ENCODE data around the gene PSD2.
A peak's percentile ranks its signal among the peaks of the same experiment; 100 is the strongest.

Gene PSD2

GRCh38 chr5:139861021-139861888 lies 65.6 kb downstream of the PSD2 start:
- no peak for DNase-seq

- no peak for DNase-seq
Observed at GRCh38 chr5:139861889-139862207, 66.2 kb downstream of the PSD2 start.

- DNase-seq = no peak
Observed at GRCh38 chr5:139862313-139862712, 66.7 kb downstream of the PSD2 start.

GRCh38 chr5:139862803-139863202 lies 67.2 kb downstream of the PSD2 start:
- DNase-seq = no peak

GRCh38 chr5:139863361-139863760 lies 67.8 kb downstream of the PSD2 start:
- DNase-seq = no peak

GRCh38 chr5:139863855-139864558 lies 68.4 kb downstream of the PSD2 start:
- DNase-seq = peak; percentile 13 to 15

GRCh38 chr5:139864716-139865483 lies 69.3 kb downstream of the PSD2 start:
- DNase-seq = no peak

GRCh38 chr5:139867109-139867508 lies 71.5 kb downstream of the PSD2 start:
- no peak for DNase-seq

GRCh38 chr5:139867581-139867980 lies 72.0 kb downstream of the PSD2 start:
- DNase-seq = no peak

- no peak for DNase-seq
Observed at GRCh38 chr5:139869042-139869790, 73.6 kb downstream of the PSD2 start.

- no peak for DNase-seq
Observed at GRCh38 chr5:139870677-139871076, 75.1 kb downstream of the PSD2 start.

- DNase-seq = no peak
Observed at GRCh38 chr5:139871614-139872013, 76.0 kb downstream of the PSD2 start.

GRCh38 chr5:139872052-139872766 lies 76.6 kb downstream of the PSD2 start:
- no peak for DNase-seq

GRCh38 chr5:139872851-139873794 lies 77.5 kb downstream of the PSD2 start:
- no peak for DNase-seq

- DNase-seq = no peak
Observed at GRCh38 chr5:139875957-139876356, 80.3 kb downstream of the PSD2 start.

- DNase-seq = no peak
Observed at GRCh38 chr5:139877129-139877597, 81.6 kb downstream of the PSD2 start.

GRCh38 chr5:139878093-139878492 lies 82.5 kb downstream of the PSD2 start:
- DNase-seq = no peak

GRCh38 chr5:139880416-139881142 lies 85.0 kb downstream of the PSD2 start:
- no peak for DNase-seq

- DNase-seq = no peak
Observed at GRCh38 chr5:139881143-139881733, 85.6 kb downstream of the PSD2 start.

GRCh38 chr5:139882316-139882715 lies 86.7 kb downstream of the PSD2 start:
- DNase-seq = no peak

Data from AML-193 (cell line).